Activated B cell treated with CpG ODN at 0.5 μM for 24 hours (primary cell): ENCODE data around the gene CDHR2. TPM values are rescaled to one million over a fixed set of nuclear protein-coding genes. Genes with fewer than 3 reads are reported as not detected.
A peak's percentile ranks its signal among the peaks of the same experiment; 100 is the strongest.

Experiments
- ATAC-seq: fragments of 200-7000 bp; cut with Tn5 transposase; one replicate; pipeline ENCODE4 v1.10.0; 2021; ENCODE audit warnings: low read depth, mild to moderate bottlenecking, moderate library complexity
- CTCF ChIA-PET: fragments of 350-600 bp; sonication (Branson Sonifier 250); formaldehyde crosslinking; loops from one replicate; lab custom pipeline; 2021; ENCODE audit warnings: antibody characterized with exemption; lab: Charles Lee
- POLR2A ChIA-PET: fragments of 350-600 bp; sonication (Branson Sonifier 250); formaldehyde crosslinking; loops from one replicate; lab custom pipeline; 2021; ENCODE audit warnings: antibody characterized with exemption; lab: Charles Lee
- DNase-seq: peaks from one replicate; pipeline ENCODE4 v3.0.0; 2022
- H3K27ac Mint-ChIP-seq: one replicate; pipeline ENCODE4 v1.8.0; 2020; ENCODE audit warnings: mixed read lengths
- H3K27me3 Mint-ChIP-seq: one replicate; pipeline ENCODE4 v1.8.0; 2021; ENCODE audit warnings: mixed read lengths
- H3K36me3 Mint-ChIP-seq: one replicate; pipeline ENCODE4 v1.8.0; 2021; ENCODE audit warnings: low read depth, mixed read lengths
- H3K4me1 Mint-ChIP-seq: one replicate; pipeline ENCODE4 v1.8.0; 2021; ENCODE audit warnings: mixed read lengths
- H3K4me3 Mint-ChIP-seq: one replicate; pipeline ENCODE4 v1.8.0; 2020; ENCODE audit warnings: mild to moderate bottlenecking, mixed read lengths
- H3K9me3 Mint-ChIP-seq: one replicate; pipeline ENCODE4 v1.8.0; 2020; ENCODE audit warnings: mixed read lengths
- intact Hi-C: fragments of 100-400 bp; cut with micrococcal nuclease; formaldehyde crosslinking; loops from one replicate; pipeline ENCODE4 v1.15.1; 2024
- total RNA-seq: library from RNA; stranded (reverse); gene quantifications from 2 replicates; pipeline ENCODE4 v1.2.3, GENCODE V29; 2022
- TF ChIP-seq, protein P1 (sequence below): fragments of 200-600 bp; IDR thresholded peaks from one replicate; pipeline ENCODE4 v1.8.0; 2022; ENCODE audit warnings: antibody characterized with exemption, mild to moderate bottlenecking

The CDHR2 gene
- total RNA-seq, 1 donor from 2014 or later, result 0.31 TPM

DNA sequence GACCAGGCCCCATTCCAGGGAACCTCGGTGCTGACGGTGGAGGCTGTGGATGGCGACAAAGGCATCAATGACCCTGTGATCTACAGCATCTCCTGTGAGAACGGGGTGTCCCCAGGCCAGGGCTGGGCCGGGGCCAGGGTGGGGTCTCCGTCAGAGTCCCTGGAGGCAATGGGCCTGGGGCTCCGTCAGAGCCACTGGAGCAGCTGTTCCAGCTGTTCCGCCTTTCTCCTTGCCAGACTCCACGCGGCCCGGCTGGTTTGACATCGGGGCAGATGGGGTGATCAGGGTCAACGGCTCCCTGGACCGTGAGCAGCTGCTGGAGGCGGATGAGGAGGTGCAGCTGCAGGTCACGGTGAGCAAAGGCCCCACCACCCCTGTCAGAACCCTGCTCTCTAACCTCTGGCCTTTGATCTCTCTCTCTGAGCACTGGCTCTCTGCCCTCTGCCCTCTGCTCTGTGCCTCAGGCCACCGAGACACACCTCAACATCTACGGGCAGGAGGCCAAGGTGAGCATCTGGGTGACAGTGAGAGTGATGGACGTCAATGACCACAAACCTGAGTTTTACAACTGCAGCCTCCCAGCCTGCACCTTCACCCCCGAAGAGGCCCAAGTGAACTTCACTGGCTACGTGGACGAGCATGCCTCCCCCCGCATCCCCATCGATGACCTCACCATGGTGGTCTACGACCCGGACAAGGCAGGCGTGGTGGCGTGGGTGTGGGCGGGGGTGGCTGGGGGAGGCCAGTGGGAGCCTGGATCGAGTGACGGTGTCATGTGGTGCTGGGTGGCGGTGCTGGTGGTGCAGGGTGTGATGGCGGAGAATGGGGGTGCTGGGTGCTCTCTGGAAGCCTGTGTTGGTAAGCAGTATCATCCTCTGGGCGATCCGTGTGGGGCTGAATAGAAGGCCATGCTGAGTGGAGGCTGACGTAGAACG is 26.6 kb downstream of the CDHR2 start:
- no peak for DNase-seq
- intact Hi-C loops, result loop anchor here (2.0 to 5.0 kb wide), 3 partner anchors 21 to 848 kb away; no protein-coding TSS in a partner anchor
- ATAC-seq, result no peak
- H3K4me1 Mint-ChIP-seq, result peaks cover 13% of the 10 kb centered on the region
- no peaks in the 10 kb centered on the region for H3K9me3 Mint-ChIP-seq
- TF ChIP-seq, protein P1, sequence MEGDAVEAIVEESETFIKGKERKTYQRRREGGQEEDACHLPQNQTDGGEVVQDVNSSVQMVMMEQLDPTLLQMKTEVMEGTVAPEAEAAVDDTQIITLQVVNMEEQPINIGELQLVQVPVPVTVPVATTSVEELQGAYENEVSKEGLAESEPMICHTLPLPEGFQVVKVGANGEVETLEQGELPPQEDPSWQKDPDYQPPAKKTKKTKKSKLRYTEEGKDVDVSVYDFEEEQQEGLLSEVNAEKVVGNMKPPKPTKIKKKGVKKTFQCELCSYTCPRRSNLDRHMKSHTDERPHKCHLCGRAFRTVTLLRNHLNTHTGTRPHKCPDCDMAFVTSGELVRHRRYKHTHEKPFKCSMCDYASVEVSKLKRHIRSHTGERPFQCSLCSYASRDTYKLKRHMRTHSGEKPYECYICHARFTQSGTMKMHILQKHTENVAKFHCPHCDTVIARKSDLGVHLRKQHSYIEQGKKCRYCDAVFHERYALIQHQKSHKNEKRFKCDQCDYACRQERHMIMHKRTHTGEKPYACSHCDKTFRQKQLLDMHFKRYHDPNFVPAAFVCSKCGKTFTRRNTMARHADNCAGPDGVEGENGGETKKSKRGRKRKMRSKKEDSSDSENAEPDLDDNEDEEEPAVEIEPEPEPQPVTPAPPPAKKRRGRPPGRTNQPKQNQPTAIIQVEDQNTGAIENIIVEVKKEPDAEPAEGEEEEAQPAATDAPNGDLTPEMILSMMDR, result no peak
- POLR2A ChIA-PET, result no interaction called here
- peaks cover 8% of the 10 kb centered on the region for H3K27me3 Mint-ChIP-seq
- H3K27ac Mint-ChIP-seq, result no peak overlapping the region
- CTCF ChIA-PET, result interaction anchor here (1.1 to 1.2 kb wide), 2 partner anchors 7 to 55 kb away, joined by 3 to 4 read pairs; partner anchors contain the start of genes EIF4E1B and SNCB
- no peak overlapping the region for H3K4me3 Mint-ChIP-seq
- no peaks in the 10 kb centered on the region for H3K36me3 Mint-ChIP-seq

GRCh38 chr5:176577312-176578176 is 28.4 kb downstream of the CDHR2 start:
- CTCF ChIA-PET, result interaction anchor here (3.0 kb wide), 1 partner anchor 161 kb away, joined by 13 read pairs; the partner anchor contains the start of gene CLTB
- TF ChIP-seq, protein P1, result no peak
- H3K4me3 Mint-ChIP-seq, result no peak overlapping the region
- no peaks in the 10 kb centered on the region for H3K36me3 Mint-ChIP-seq
- H3K27me3 Mint-ChIP-seq, result peaks cover 5% of the 10 kb centered on the region
- no peak overlapping the region for H3K27ac Mint-ChIP-seq
- H3K4me1 Mint-ChIP-seq, result peaks cover 13% of the 10 kb centered on the region
- intact Hi-C loops, result loop anchor here (5.0 kb wide), 1 partner anchor 850 kb away; no protein-coding TSS in a partner anchor
- DNase-seq (no peak), ATAC-seq (peak; percentile 26)
- no peaks in the 10 kb centered on the region for H3K9me3 Mint-ChIP-seq
- POLR2A ChIA-PET, result no interaction called here

DNA sequence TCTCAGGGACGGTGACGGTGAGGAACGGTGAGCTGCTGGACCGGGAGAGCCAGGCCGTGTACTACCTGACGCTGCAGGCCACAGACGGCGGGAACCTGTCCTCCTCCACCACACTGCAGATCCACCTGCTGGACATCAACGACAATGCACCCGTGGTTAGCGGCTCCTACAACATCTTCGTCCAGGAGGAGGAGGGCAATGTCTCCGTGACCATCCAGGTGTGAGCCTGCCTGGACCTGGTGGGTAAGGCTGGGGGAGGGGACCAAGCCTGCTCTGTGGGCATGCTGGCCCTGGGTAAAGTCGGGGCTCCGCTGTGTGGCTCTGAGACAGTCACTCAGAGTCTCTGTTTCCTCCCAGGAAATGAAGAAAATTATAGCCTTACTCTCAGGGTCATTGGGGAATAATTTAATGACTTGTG is 29.3 kb downstream of the CDHR2 start:
- POLR2A ChIA-PET, result interaction anchor here (0.8 kb wide), 1 partner anchor 41 kb away, joined by 3 read pairs; the partner anchor contains the start of gene RNF44
- DNase-seq, result no peak
- Mint-ChIP-seq H3K27me3 (peaks cover 1% of the 10 kb centered on the region), H3K27ac (no peak overlapping the region), H3K4me3 (no peak overlapping the region), H3K9me3 (no peaks in the 10 kb centered on the region), H3K4me1 (peaks cover 13% of the 10 kb centered on the region), H3K36me3 (no peaks in the 10 kb centered on the region)
- ATAC-seq, result peak; percentile 67
- TF ChIP-seq, protein P1, result no peak
- CTCF ChIA-PET, result interaction anchor here (3.0 kb wide), 1 partner anchor 162 kb away, joined by 13 read pairs; the partner anchor contains the start of gene CLTB
- intact Hi-C loops, result loop anchor here (5.0 kb wide), 1 partner anchor 851 kb away; no protein-coding TSS in a partner anchor

DNA sequence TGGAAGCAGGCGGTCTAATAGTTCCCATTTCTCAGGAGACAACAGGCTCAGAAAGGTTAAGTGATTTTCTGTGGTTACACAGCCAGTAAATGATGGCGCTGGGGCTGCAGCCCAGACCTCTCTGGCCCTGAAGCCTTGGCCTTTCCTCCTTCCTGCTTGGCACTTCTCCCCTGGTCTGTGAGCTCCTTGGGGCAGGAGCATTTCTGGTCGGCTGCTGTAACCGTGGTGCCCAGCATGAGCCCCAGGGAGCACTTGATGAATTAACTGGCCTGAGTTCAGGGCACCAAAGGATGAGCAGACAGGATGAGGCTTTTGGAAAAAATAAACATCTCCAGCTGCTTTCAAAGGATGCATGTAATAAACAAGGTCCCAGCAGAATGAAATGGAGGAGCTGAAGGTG is 30.2 kb downstream of the CDHR2 start:
- CTCF ChIA-PET, result interaction anchor here (3.0 kb wide), 1 partner anchor 163 kb away, joined by 13 read pairs; the partner anchor contains the start of gene CLTB
- intact Hi-C loops, result loop anchor here (5.0 kb wide), 1 partner anchor 852 kb away; no protein-coding TSS in a partner anchor
- no peak for ATAC-seq
- peaks cover 8% of the 10 kb centered on the region for H3K4me1 Mint-ChIP-seq
- TF ChIP-seq, protein P1, result no peak
- no peak for DNase-seq
- no peaks in the 10 kb centered on the region for H3K36me3 Mint-ChIP-seq
- no peak overlapping the region for H3K27ac Mint-ChIP-seq
- H3K27me3 Mint-ChIP-seq, result peaks cover 1% of the 10 kb centered on the region
- POLR2A ChIA-PET, result no interaction called here
- no peaks in the 10 kb centered on the region for H3K9me3 Mint-ChIP-seq
- no peak overlapping the region for H3K4me3 Mint-ChIP-seq
